ENCODE measurements around the gene DGCR6L.
"Not testable (repeated sequence)": the region's sequence is repeated elsewhere in the genome, so short reads cannot be mapped to it uniquely, and the experiment has no call there.

DGCR6L gene

GRCh38 chr22:20272174-20272573, 47.7 kb downstream of the DGCR6L start:
- TF ChIP-seq ZFX (IDR thresholded peaks at IDR 0.05) (no peak), CTCF (conservative IDR thresholded peaks at IDR 0.05) (no peak)
- H3K27ac ChIP-seq: no peak overlapping the region

- TF ChIP-seq CTCF (conservative IDR thresholded peaks at IDR 0.05) (no peak), ZFX (IDR thresholded peaks at IDR 0.05) (no peak)
Measured at GRCh38 chr22:20271114-20271994, 48.5 kb downstream of the DGCR6L start.

GRCh38 chr22:20270190-20271113, 49.4 kb downstream of the DGCR6L start:
- H3K27ac ChIP-seq: not testable (repeated sequence)

More at GRCh38 chr22:20271114-20271994, 48.5 kb downstream of the DGCR6L start:
- H3K27ac ChIP-seq: no peak overlapping the region

GRCh38 chr22:20269673-20270072, 50.2 kb downstream of the DGCR6L start:
- not testable (repeated sequence) for H3K27ac ChIP-seq

- not testable (repeated sequence) for H3K27ac ChIP-seq
Measured at GRCh38 chr22:20269201-20269600, 50.7 kb downstream of the DGCR6L start.

GRCh38 chr22:20268279-20269012, 51.4 kb downstream of the DGCR6L start, which contains the start of gene RTN4R:
Gene RTN4R (minus strand): TSS chr22:20268318. CDS start chr22:20268092, 226 bp downstream.
- H3K27ac ChIP-seq: peak within 1 kb of the TSS; percentile 66
- TF ChIP-seq CTCF (conservative IDR thresholded peaks at IDR 0.05): peak; percentile 70
- TF ChIP-seq ZFX (IDR thresholded peaks at IDR 0.05): peak; percentile 33; the same call in 1 of the 2 replicates

GRCh38 chr22:20267441-20268278, 52.2 kb downstream of the DGCR6L start:
- H3K27ac ChIP-seq: peak overlapping the region; percentile 66
- TF ChIP-seq ZFX (IDR thresholded peaks at IDR 0.05) (no peak), CTCF (conservative IDR thresholded peaks at IDR 0.05) (no peak)

GRCh38 chr22:20266667-20267440, 53.0 kb downstream of the DGCR6L start:
- H3K27ac ChIP-seq: peak overlapping the region; percentile 66; the same call in 1 of the 2 replicates

- H3K27ac ChIP-seq: not testable (repeated sequence)
Measured at GRCh38 chr22:20265772-20266666, 53.8 kb downstream of the DGCR6L start.
